ENCODE measurements around the gene CCDC30.

DNA sequence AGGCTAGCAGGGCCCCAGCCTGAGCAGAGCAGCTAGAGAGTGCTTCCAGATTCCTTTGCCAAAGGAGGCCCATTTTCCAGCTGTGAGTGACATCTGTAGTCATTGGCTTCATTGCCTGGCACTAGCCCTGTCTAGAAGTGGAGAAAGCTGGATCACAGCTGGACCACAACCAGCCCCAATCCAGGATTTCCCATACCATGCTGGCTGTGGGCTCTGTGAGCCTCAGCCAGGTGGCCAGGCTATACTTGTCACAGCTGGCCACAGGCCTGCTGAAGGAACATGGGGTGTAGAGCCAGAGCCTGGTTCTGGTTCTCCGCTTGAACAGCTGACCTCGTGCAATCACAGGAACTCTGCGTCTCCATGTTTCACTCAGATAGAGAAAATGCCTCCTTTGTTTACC is 45.9 kb upstream of the CCDC30 start:
- TF ChIP-seq POLR2A (IDR thresholded peaks at IDR 0.05; ENCODE audit: low read depth) = no peak
- TF ChIP-seq, protein P1, sequence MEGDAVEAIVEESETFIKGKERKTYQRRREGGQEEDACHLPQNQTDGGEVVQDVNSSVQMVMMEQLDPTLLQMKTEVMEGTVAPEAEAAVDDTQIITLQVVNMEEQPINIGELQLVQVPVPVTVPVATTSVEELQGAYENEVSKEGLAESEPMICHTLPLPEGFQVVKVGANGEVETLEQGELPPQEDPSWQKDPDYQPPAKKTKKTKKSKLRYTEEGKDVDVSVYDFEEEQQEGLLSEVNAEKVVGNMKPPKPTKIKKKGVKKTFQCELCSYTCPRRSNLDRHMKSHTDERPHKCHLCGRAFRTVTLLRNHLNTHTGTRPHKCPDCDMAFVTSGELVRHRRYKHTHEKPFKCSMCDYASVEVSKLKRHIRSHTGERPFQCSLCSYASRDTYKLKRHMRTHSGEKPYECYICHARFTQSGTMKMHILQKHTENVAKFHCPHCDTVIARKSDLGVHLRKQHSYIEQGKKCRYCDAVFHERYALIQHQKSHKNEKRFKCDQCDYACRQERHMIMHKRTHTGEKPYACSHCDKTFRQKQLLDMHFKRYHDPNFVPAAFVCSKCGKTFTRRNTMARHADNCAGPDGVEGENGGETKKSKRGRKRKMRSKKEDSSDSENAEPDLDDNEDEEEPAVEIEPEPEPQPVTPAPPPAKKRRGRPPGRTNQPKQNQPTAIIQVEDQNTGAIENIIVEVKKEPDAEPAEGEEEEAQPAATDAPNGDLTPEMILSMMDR (IDR thresholded peaks at IDR 0.05) = no peak

Measured in esophagus muscularis mucosa (tissue), 3 donors.